ENCODE measurements around the gene RNF17.

GRCh38 chr13:24890256-24890655 is 126.3 kb downstream of the RNF17 start:
- TF ChIP-seq, protein P1, sequence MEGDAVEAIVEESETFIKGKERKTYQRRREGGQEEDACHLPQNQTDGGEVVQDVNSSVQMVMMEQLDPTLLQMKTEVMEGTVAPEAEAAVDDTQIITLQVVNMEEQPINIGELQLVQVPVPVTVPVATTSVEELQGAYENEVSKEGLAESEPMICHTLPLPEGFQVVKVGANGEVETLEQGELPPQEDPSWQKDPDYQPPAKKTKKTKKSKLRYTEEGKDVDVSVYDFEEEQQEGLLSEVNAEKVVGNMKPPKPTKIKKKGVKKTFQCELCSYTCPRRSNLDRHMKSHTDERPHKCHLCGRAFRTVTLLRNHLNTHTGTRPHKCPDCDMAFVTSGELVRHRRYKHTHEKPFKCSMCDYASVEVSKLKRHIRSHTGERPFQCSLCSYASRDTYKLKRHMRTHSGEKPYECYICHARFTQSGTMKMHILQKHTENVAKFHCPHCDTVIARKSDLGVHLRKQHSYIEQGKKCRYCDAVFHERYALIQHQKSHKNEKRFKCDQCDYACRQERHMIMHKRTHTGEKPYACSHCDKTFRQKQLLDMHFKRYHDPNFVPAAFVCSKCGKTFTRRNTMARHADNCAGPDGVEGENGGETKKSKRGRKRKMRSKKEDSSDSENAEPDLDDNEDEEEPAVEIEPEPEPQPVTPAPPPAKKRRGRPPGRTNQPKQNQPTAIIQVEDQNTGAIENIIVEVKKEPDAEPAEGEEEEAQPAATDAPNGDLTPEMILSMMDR (conservative IDR thresholded peaks at IDR 0.05 in 1 of 2, IDR thresholded peaks at IDR 0.05 in 1 of 2; ENCODE audit: low read depth in 1 of 2, low read length in 2 of 2): no peak
- no peak for TF ChIP-seq EZH2 (IDR thresholded peaks at IDR 0.05; ENCODE audit: low read length, missing control alignments)
